Fibroblast of pulmonary artery (primary cell): Measurements from ENCODE around the gene RAI14.

Experiments used
- DNase-seq: peaks from one replicate; pipeline ENCODE4 v3.0.0-alpha.2; 2010; ENCODE audit warnings: low read depth
- H3K4me3 ChIP-seq: replicated peaks from 2 replicates; pipeline ENCODE4 v1.5.1; 2011; ENCODE audit warnings: low read depth, mild to moderate bottlenecking, control low read depth, low read length, moderate library complexity
- CTCF ChIP-seq: IDR thresholded peaks from 2 replicates; pipeline ENCODE4 v1.5.1; 2011; ENCODE audit warnings: mild to moderate bottlenecking, control low read depth, low read length, inconsistent platforms; ENCODE audit errors: missing control alignments

Gene RAI14

GRCh38 chr5:34616651-34617050, 39.5 kb upstream of the RAI14 start:
- TF ChIP-seq CTCF: no peak
- no peak for DNase-seq
- H3K4me3 ChIP-seq: no peak overlapping the region

GRCh38 chr5:34618371-34619065, 37.6 kb upstream of the RAI14 start:
- TF ChIP-seq CTCF: no peak
- H3K4me3 ChIP-seq: no peak overlapping the region
- no peak for DNase-seq

- no peak overlapping the region for H3K4me3 ChIP-seq
- no peak for DNase-seq
- no peak for TF ChIP-seq CTCF
These were observed 35.9 kb upstream of the RAI14 start for GRCh38 chr5:34620185-34620584.

GRCh38 chr5:34621277-34622097, 34.6 kb upstream of the RAI14 start:
- no peak for TF ChIP-seq CTCF
- peak; percentile 44 for DNase-seq
- no peak overlapping the region for H3K4me3 ChIP-seq

- no peak for TF ChIP-seq CTCF
- peak; percentile 27 for DNase-seq
- no peak overlapping the region for H3K4me3 ChIP-seq
These were observed 34.1 kb upstream of the RAI14 start for GRCh38 chr5:34622098-34622400.

- no peak for DNase-seq
- no peak for TF ChIP-seq CTCF
- no peak overlapping the region for H3K4me3 ChIP-seq
These were observed 31.4 kb upstream of the RAI14 start for GRCh38 chr5:34624691-34625090.
